PFSK-1 (cell line): ENCODE data around the gene HSPE1.

Source experiments
- FOXP2 ChIP-seq: optimal IDR thresholded peaks from 2 replicates; pipeline ENCODE3; 2011; ENCODE audit warnings: borderline replicate concordance, control low read depth, inconsistent platforms; ENCODE audit not compliant: insufficient read depth; ENCODE audit errors: extremely low read length, extremely low read depth
- POLR2AphosphoS5 ChIP-seq: IDR thresholded peaks from 2 replicates; pipeline ENCODE4 v1.6.1; 2012; ENCODE audit warnings: low read depth, mild to moderate bottlenecking, control low read depth, low read length, moderate library complexity
- SIN3A ChIP-seq: IDR thresholded peaks from 2 replicates; pipeline ENCODE4 v1.6.1; 2012; ENCODE audit warnings: mild to moderate bottlenecking, low read length, moderate library complexity, borderline replicate concordance; ENCODE audit not compliant: insufficient read depth
- TAF1 ChIP-seq: IDR thresholded peaks from 2 replicates; pipeline ENCODE4 v1.6.1; 2012; ENCODE audit warnings: low read length, control low read depth, borderline replicate concordance; ENCODE audit not compliant: insufficient read depth
- TF ChIP-seq, protein P1 (sequence below), 2 experiments: IDR thresholded peaks; 2 replicates each; pipeline versions ENCODE4 v1.6.1 to v1.8.0; 2011 to 2012; ENCODE audit warnings: low read depth in 2 of 2, low read length in 2 of 2, control low read depth in 1 of 2, inconsistent platforms in 1 of 2, mild to moderate bottlenecking in 1 of 2, moderate library complexity in 1 of 2; ENCODE audit not compliant: insufficient read depth in 1 of 2

DNA sequence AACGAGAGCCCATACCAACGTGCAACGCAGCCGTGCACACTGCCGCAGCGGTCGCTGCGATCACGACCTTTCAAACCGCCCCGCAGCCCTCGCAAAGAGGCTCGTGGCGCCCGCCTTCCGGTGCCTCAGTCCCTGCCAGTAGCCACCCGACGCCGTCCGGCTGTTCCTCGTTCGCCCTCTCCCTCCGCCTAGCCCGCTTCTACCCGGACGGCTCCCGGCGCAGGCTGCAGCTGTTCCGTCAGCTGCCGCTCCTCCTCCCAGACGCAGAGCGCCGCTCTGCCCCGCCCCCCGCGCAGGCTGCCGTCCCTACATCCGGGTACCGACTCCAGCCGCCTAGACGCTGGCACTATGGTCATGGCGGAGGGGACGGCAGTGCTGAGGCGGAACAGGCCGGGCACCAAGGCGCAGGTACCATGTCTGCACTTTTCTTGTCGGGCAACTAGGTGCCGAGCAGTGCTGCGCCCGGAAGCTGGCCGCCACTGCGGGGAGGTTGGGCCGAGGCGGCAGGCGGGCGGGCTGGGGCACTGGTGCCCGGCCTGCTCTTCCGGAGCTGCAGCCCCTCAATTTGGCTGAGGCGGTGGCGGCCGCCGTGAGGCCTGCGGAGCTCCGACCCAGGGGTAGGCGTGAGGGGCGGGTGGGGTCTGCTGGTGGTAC is 15.7 kb downstream of the HSPE1 start, which contains the start of gene MOB4:
- TF ChIP-seq, protein P1, sequence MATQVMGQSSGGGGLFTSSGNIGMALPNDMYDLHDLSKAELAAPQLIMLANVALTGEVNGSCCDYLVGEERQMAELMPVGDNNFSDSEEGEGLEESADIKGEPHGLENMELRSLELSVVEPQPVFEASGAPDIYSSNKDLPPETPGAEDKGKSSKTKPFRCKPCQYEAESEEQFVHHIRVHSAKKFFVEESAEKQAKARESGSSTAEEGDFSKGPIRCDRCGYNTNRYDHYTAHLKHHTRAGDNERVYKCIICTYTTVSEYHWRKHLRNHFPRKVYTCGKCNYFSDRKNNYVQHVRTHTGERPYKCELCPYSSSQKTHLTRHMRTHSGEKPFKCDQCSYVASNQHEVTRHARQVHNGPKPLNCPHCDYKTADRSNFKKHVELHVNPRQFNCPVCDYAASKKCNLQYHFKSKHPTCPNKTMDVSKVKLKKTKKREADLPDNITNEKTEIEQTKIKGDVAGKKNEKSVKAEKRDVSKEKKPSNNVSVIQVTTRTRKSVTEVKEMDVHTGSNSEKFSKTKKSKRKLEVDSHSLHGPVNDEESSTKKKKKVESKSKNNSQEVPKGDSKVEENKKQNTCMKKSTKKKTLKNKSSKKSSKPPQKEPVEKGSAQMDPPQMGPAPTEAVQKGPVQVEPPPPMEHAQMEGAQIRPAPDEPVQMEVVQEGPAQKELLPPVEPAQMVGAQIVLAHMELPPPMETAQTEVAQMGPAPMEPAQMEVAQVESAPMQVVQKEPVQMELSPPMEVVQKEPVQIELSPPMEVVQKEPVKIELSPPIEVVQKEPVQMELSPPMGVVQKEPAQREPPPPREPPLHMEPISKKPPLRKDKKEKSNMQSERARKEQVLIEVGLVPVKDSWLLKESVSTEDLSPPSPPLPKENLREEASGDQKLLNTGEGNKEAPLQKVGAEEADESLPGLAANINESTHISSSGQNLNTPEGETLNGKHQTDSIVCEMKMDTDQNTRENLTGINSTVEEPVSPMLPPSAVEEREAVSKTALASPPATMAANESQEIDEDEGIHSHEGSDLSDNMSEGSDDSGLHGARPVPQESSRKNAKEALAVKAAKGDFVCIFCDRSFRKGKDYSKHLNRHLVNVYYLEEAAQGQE (IDR thresholded peaks at IDR 0.05; ENCODE audit: insufficient read depth in 1 of 2, low read depth in 2 of 2, low read length in 2 of 2): peak; percentile 32 to 34; a peak in 1 of 4 replicates
- TF ChIP-seq SIN3A: no peak
- TF ChIP-seq FOXP2: peak; percentile 98
- peak; percentile 97 for TF ChIP-seq POLR2AphosphoS5
- TF ChIP-seq TAF1: peak; percentile 80; the same call in 1 of the 2 replicates
